Progenitor cell of endocrine pancreas (in vitro differentiated cells): Measurements from ENCODE around the gene SORCS2. TPM values are rescaled to one million over a fixed set of nuclear protein-coding genes. Genes with fewer than 3 reads are reported as not detected.

ENCODE experiments used
- DNase-seq: peaks from one replicate; pipeline ENCODE4 v3.0.0; 2021; ENCODE audit warnings: low spot score; ENCODE audit not compliant: unreplicated experiment
- H3K27ac Mint-ChIP-seq: 2 replicates; pipeline ENCODE4 v1.8.0; 2021; ENCODE audit warnings: mild to moderate bottlenecking, moderate library complexity, mixed read lengths
- H3K27me3 Mint-ChIP-seq: 2 replicates; pipeline ENCODE4 v1.8.0; 2021; ENCODE audit warnings: mixed read lengths
- H3K36me3 Mint-ChIP-seq: 2 replicates; pipeline ENCODE4 v1.8.0; 2022; ENCODE audit warnings: mixed read lengths; ENCODE audit not compliant: insufficient read depth
- H3K4me1 Mint-ChIP-seq: 2 replicates; pipeline ENCODE4 v1.8.0; 2021; ENCODE audit warnings: low read depth, mixed read lengths
- H3K4me3 Mint-ChIP-seq: 2 replicates; pipeline ENCODE4 v1.8.0; 2021; ENCODE audit warnings: low read depth, mild to moderate bottlenecking, moderate library complexity, mixed read lengths
- H3K9me3 Mint-ChIP-seq: 2 replicates; pipeline ENCODE4 v1.8.0; 2021; ENCODE audit warnings: low read depth, mixed read lengths
- CTCF ChIP-seq: fragments of 200-600 bp; sonication (generic); IDR thresholded peaks from one replicate; pipeline ENCODE4 v1.5.0; 2021; ENCODE audit warnings: antibody characterized with exemption, mild to moderate bottlenecking; ENCODE audit not compliant: unreplicated experiment
- total RNA-seq: library from RNA; stranded (reverse); gene quantifications from 2 replicates; pipeline ENCODE4 v1.2.1, GENCODE V29; 2021

Gene SORCS2
- total RNA-seq, 1 donor from 2014 or later: 2.2 TPM

- no peak for TF ChIP-seq CTCF
- Mint-ChIP-seq H3K36me3 (no peaks in the 10 kb centered on the region), H3K27ac (no peak overlapping the region), H3K9me3 (no peaks in the 10 kb centered on the region), H3K4me3 (no peak overlapping the region), H3K4me1 (peaks cover 5% of the 10 kb centered on the region), H3K27me3 (peaks cover 64% of the 10 kb centered on the region)
- DNase-seq: no peak
These were observed 4.4 kb downstream of the SORCS2 start for GRCh38 chr4:7196736-7197135.

- no peaks in the 10 kb centered on the region for H3K36me3 Mint-ChIP-seq
- H3K27me3 Mint-ChIP-seq: peaks cover 70% of the 10 kb centered on the region
- no peak overlapping the region for H3K4me3 Mint-ChIP-seq
- no peak for TF ChIP-seq CTCF
- H3K4me1 Mint-ChIP-seq: peaks cover 5% of the 10 kb centered on the region
- H3K9me3 Mint-ChIP-seq: no peaks in the 10 kb centered on the region
- DNase-seq: no peak
- no peak overlapping the region for H3K27ac Mint-ChIP-seq
These were observed 5.6 kb downstream of the SORCS2 start for GRCh38 chr4:7197910-7198309.

GRCh38 chr4:7198440-7199128, 6.2 kb downstream of the SORCS2 start:
- no peak for TF ChIP-seq CTCF
- no peak overlapping the region for H3K4me3 Mint-ChIP-seq
- peaks cover 5% of the 10 kb centered on the region for H3K4me1 Mint-ChIP-seq
- no peak for DNase-seq
- peaks cover 65% of the 10 kb centered on the region for H3K27me3 Mint-ChIP-seq
- no peaks in the 10 kb centered on the region for H3K36me3 Mint-ChIP-seq
- H3K9me3 Mint-ChIP-seq: no peaks in the 10 kb centered on the region
- H3K27ac Mint-ChIP-seq: no peak overlapping the region

GRCh38 chr4:7199129-7199725, 6.9 kb downstream of the SORCS2 start:
- Mint-ChIP-seq H3K27ac (no peak overlapping the region), H3K9me3 (no peaks in the 10 kb centered on the region), H3K36me3 (no peaks in the 10 kb centered on the region), H3K27me3 (peaks cover 59% of the 10 kb centered on the region), H3K4me1 (peaks cover 5% of the 10 kb centered on the region), H3K4me3 (no peak overlapping the region)
- TF ChIP-seq CTCF: no peak
- no peak for DNase-seq

GRCh38 chr4:7199771-7200441, 7.6 kb downstream of the SORCS2 start:
- Mint-ChIP-seq H3K4me3 (no peak overlapping the region), H3K27ac (no peak overlapping the region)
- TF ChIP-seq CTCF: no peak

More at GRCh38 chr4:7199771-7200441, 7.6 kb downstream of the SORCS2 start:
- H3K27me3 Mint-ChIP-seq: peaks cover 53% of the 10 kb centered on the region
- DNase-seq: no peak
- peaks cover 5% of the 10 kb centered on the region for H3K4me1 Mint-ChIP-seq
- H3K36me3 Mint-ChIP-seq: no peaks in the 10 kb centered on the region
- no peaks in the 10 kb centered on the region for H3K9me3 Mint-ChIP-seq
